GM12892 (cell line): ENCODE data around the gene CLDND1.

Source experiments
- POLR2A ChIP-seq: IDR thresholded peaks from 2 replicates; pipeline ENCODE4 v1.6.1; 2011; ENCODE audit warnings: low read depth, low read length, control low read depth
- POLR2AphosphoS5 ChIP-seq: IDR thresholded peaks from 2 replicates; pipeline ENCODE4 v1.6.1; 2011; ENCODE audit warnings: low read depth, low read length, control low read depth
- TAF1 ChIP-seq: IDR thresholded peaks from 2 replicates; pipeline ENCODE4 v1.6.1; 2011; ENCODE audit warnings: low read depth, mild to moderate bottlenecking, control low read depth, low read length, borderline replicate concordance

GRCh38 chr3:98519351-98519750 lies 3.4 kb downstream of the CLDND1 start:
- peak; percentile 51; the same call in 1 of the 2 replicates for TF ChIP-seq POLR2AphosphoS5
- no peak for TF ChIP-seq TAF1
- TF ChIP-seq POLR2A, result peak; percentile 31; the same call in 1 of the 2 replicates
